Measurements from ENCODE around the gene USP1.

Gene USP1

GRCh38 chr1:62435231-62436038 lies 1.4 kb upstream of the USP1 start:
- TF ChIP-seq CTCF (IDR thresholded peaks at IDR 0.05), result no peak
- Histone ChIP-seq H3K27ac (peak overlapping the region; percentile 96), H3K4me3 (peak overlapping the region; percentile 96)
- no peak for DNase-seq (ENCODE audit: low spot score)

DNA sequence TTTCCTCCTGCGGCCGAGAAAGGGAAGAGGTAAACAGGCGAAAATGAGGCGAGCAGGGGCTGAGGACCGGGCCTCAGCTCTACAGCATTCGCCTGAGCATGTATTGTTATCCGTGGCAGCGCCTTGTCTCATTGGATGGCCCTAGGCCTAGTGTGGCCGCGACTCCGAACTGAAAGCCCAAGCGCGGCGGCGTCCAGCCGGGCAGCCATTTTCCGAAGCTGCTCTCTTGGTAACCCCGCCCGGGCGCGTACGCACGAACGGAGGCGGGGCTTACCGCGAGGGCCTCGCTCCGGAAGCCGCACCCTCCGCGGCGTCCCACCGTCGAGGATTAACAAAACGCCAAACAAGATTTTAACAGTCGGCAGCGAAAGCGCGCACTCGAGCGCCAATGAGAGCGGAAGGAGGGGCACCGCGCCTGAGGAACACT lies 797 bp upstream of the USP1 start:
- no peak for DNase-seq (ENCODE audit: low spot score)
- Histone ChIP-seq H3K4me3 (peak overlapping the region; percentile 96), H3K27ac (peak overlapping the region; percentile 96)
- no peak for TF ChIP-seq CTCF (IDR thresholded peaks at IDR 0.05)

GRCh38 chr1:62437273-62437940 lies 558 bp downstream of the USP1 start:
- DNase-seq (ENCODE audit: low spot score), result peak; percentile 84
- Histone ChIP-seq H3K4me3 (peak overlapping the region; percentile 96), H3K27ac (peak overlapping the region; percentile 96)
- no peak for TF ChIP-seq CTCF (IDR thresholded peaks at IDR 0.05)

DNA sequence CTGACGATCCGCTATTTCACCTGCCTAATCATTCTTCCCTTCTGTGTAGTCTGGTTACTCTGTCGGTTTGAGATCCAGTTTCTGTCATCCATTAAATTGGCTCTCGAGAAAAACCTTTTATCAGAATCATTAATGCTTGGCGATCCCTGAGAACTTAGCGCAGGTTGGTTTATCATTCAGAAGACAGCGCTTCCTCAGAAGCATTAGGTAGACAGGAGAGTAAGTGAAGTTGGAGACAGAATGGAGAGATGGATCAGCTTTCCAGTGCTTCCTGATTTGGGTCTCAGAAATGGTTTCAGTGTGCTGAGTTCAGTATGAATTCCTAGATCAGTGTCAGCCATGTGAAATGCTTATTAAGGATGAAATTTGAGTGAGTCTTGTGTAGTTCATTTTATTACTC lies 1.3 kb downstream of the USP1 start:
- no peak for DNase-seq (ENCODE audit: low spot score)
- Histone ChIP-seq H3K4me3 (peak overlapping the region; percentile 96), H3K27ac (peak overlapping the region in 1 of 2 donors; percentile 96)
- TF ChIP-seq CTCF (IDR thresholded peaks at IDR 0.05), result no peak

- H3K27ac ChIP-seq, result no peak overlapping the region
- no peak for DNase-seq (ENCODE audit: low spot score)
- no peak for TF ChIP-seq CTCF (IDR thresholded peaks at IDR 0.05)
- H3K4me3 ChIP-seq, result no peak overlapping the region
These were observed 3.0 kb downstream of the USP1 start for GRCh38 chr1:62439652-62440371.

DNA sequence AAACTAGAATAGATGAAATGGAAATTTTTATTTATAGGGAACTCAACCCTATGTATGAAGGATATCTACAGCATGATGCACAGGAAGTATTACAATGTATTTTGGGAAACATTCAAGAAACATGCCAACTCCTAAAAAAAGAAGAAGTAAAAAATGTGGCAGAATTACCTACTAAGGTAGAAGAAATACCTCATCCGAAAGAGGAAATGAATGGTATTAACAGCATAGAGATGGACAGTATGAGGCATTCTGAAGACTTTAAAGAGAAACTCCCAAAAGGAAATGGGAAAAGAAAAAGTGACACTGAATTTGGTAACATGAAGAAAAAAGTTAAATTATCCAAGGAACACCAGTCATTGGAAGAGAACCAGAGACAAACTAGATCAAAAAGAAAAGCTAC lies 7.9 kb downstream of the USP1 start:
- Histone ChIP-seq H3K27ac (no peak overlapping the region), H3K4me3 (no peak overlapping the region)
- no peak for TF ChIP-seq CTCF (IDR thresholded peaks at IDR 0.05)
- DNase-seq (ENCODE audit: low spot score), result no peak
